Stimulated activated CD8-positive, alpha-beta memory T cell treated with anti-CD3 and anti-CD28 coated beads, Interleukin-12 subunit alpha, Interleukin-12 subunit beta, amount 100 ng/mL, for 24 hours (primary cell): Measurements from ENCODE around the gene CTXN3.
"Not testable (repeated sequence)": the region's sequence is repeated elsewhere in the genome, so short reads cannot be mapped to it uniquely, and the experiment has no call there.

Experiments
- DNase-seq: peaks from one replicate; pipeline ENCODE4 v3.0.0-alpha.2; 2020; ENCODE audit errors: extremely low read depth

Gene CTXN3

DNA sequence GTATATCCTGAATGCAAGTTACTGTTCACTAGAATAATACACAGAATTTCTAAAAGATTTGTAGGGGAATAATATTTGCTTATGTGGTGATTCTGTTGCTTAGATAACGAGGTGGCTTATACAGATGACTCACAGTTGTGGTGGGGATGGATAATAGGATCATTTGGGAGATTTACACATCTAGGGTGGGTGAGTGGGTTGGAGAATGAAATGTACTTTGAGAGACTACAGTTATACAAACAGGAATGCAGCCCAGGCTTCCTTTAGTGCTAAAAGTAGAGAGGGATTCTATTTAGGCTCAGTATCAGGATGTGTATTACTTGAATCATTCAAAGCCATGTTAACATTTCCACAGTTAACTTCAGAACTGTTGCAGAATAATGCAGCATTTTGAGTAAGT is 1.8 kb downstream of the CTXN3 start:
- DNase-seq: no peak

DNA sequence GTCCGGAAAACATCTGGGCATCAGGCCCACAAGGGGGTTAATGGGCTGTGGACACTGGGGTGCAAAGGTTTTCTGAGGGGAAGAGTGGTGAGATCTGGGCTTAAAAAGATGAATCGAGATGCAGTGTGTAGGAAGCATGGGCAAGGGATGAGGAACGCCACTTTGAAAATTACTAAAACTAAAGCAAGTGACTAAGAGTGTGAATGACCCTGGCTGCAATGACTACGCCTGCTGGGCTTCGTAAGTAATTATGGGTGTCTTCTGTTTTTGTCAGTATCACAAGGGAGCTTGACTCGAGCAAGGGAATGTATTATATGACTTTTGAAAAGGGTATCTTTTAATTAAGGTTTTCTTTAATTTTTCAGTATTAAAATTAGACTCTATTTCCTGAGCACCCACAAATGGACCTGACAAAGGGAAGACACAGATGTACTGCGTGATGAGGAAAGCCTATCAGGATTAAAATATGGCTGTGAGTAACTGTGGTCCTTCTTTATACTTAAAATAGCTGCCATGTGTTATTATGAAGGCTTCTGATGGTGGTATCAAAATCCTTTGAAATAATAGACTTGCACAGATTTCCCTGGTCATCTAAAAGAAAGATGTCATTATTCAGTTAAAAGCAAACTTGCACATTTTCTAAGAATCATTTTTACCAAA is 4.2 kb downstream of the CTXN3 start:
- no peak for DNase-seq

DNA sequence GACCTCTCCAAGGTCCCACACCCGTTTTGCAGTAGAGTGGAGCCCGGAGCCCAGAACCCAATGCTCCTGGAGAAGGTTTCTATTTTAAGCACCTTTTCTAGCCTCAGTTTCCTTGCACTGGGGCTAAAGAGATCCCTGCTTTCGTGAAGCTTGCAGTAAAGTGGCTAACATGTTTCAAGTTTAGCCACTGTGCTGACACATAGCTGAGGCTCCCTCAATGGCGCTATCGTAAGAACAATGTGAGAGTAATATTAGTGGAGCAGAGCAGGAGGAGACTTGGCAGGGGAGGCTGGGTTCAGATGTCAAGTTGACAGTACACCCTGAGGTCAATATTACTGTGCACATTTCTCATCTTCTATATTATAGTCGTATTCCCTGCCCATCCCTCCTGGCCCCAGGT is 7.9 kb downstream of the CTXN3 start:
- no peak for DNase-seq

DNA sequence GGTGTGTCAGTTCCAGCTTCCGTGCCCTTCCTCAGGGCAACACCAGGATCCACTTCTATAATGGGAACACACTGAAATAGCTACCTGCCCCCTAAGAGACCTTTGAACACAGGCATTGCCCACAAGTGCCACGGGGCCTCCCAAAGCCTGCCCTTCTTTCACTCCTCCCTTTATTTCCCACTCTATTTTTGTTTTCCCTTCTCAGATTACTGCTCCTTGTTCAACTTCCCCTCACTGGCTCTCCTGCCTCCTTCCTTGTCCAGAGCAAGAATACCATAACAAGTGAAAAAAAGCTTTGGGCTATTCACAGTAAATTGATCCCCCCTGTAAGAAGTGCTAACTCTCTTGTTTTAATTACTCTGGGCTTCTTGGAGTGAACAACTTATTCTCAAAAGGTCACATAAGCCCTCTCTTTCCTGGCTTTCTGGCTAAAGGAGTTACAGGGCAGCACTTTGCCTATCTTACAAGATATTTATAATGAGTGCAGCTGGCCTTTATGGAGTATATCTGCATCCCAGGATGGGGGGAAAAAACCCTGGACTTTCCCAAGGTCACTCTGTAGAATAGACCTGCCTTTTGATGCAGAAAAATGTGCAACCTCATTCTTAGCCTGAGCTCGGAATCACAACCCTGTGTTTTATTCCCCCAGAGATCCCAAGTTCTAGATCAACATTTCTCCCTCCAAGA is 11.3 kb downstream of the CTXN3 start:
- DNase-seq: no peak

DNA sequence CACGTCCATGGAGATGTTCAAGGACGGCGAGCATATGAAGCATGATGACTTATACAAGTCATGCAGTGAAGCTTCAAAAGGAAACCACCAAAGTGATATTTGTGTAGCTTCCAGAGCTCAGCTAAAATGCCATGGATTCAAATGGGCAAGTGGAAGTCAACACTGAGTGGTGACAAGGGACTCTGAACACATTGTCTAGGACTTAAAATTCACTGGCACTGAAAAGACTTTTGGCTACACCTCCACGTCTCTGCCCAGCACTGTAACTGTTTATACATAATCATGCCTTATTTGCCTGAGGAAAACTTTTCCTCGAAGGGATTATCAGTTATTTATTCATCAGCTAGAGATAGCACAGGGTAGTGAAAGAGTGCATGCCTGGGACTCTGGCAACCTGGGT is 15.2 kb downstream of the CTXN3 start:
- no peak for DNase-seq

DNA sequence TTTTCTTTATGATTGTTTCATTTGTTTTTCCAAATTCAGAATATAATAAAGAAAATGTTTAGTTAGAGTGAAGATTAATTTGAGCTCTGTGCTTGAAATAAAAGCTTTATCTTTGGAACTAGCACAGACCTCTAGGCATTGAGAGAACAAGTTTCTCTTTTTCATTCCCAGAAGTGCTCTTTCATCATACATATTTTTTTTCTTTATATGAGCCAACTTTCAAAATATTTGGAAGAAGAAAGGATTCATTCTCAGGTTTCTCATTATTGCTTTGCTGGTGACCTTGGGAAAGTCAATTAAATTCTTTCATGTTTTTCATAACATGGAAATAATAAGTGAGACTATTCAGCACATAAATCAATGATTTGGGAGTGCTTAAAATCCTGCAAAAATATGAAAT is 16.8 kb downstream of the CTXN3 start:
- no peak for DNase-seq

DNA sequence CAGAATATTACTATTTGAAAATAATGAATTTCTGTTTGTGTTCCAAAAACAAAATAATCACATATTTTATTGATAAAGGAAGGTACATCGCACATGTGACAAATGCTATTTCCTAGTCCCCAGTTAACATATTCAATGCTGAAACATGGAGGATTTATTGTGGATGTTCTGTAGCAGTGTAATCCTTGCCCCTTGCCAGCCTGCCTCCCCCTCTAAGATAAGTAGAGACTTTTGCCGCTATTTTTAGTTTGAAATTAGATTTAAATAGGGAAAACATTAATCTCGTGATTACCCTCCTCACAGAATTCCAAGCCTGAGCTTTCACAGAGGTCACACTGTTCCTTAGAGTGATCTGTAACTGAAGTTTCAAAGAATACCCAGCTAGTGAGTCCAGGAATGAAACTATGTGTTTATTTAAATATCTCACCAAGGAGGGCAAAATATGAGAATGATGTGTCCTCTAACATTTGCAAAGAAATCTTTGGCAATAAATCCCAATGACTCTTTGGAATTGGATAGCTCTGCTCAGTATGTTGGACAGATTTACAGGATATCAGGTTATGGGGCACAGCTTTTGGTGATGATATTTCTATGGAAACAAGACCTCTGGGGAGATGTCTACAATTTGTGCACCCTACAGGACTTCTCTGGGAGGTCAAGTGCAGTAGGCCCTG is 17.3 kb downstream of the CTXN3 start:
- DNase-seq: no peak

DNA sequence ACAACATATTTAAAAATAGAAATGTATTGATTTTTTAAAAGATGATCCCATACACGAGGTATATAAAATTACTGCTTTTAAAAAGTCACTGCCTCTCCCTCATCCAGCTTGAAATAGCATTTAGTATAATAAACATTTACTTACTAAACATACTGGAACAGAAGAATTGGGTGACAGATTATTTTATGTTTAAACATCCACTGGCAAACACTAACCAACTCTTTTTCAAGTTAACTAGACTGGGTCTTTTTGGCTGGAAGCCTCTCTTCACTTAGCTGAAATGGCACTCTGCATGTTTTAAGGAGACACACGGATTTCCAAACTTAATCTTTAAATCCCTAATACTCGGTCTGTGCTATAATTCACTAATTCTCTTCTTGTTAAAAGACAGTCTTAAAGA is 19.0 kb downstream of the CTXN3 start:
- no peak for DNase-seq

DNA sequence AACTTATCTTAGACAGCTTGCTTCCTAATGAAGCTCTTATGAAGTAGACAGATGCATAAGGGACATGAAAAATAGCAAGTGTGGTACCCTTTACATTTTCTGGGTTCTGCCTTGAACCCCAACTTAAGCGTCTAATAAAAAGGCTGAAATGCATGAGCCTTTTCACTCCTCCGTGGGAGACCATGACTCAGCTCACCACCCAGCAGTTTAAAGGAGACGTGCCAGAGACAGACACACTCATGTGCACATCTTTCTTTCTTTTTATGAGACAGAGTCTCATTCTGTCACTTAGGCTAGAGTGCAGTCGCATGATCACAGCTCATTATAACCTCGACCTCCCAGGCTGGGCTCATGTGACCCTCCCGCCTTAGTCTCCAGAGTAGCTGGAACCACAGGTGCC is 22.3 kb downstream of the CTXN3 start:
- no peak for DNase-seq

DNA sequence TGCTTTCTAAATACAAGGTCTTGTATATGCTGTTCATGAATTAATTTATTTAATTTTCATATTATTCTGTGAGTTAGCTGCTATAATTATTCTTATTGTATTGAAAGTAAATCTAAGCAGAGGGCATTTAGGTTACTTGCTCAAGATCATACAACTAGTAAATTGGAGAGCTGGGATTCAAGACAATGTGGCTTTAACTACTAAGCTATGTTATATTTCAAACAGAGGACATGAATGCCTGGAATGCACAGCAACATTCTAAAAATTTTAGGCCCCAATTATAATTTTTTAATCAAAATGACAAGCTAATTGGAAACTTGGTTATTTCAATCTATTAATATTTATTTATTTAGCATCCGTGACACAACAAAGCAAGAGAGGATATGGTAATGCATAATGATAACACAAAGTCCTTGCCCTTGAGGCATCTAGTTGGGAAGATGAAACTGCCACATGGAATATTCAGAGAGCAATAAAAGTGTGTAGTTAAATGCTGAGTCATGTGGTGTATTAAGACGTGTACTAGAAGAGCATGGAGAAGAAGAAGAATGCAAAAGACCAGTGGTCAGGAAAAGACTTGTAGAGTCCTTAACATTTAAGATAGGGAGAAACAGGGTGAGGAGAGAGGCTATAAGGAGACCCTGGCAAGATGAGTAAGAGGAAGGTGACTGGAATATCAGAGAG is 24.4 kb downstream of the CTXN3 start:
- DNase-seq: no peak

DNA sequence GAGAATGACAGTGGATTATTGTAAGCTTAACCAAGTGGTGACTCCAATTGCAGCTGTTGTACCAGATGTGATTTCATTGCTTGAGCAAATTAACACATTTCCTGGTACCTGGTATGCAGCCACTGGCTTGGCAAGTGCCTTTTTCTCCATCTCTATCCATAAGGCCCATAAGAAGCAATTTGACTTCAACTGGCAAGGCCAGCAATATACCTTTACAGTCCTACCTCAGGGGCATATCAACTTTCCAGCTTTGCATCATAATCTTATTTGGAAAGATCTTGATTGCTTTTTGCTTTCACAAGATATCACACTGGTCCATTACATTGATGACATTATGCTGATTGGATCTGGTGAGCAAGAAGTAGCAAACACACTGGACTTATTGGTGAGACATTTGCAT is 28.1 kb downstream of the CTXN3 start:
- not testable (repeated sequence) for DNase-seq

DNA sequence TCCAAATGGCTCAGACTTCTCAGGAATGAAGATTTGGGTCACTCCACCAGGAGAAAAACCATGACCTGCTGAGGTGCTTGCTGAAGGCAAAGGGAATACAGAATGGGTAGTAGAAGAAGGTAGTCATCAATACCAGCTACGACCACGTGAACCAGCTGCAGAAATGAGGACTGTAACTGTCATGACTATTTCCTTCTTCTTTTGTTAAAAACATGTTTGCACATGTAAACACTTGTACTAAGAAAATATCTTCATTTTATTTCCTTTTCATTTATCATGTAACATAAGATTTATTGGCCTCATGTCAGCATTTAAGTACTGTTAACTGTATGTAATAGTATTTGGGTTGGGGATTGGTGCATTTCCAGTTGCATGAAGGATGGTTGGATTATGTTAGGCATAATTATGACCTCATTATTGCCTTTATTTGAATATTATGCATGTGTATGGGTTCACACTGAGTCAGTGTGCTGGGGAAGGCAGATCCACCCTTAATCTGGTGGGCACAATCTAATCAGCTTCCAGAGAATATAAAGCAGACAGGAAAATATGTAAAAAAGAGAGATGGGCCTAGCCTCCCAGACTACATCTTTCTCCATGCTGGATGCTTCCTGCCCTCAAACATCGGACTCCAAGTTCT is 30.9 kb downstream of the CTXN3 start:
- DNase-seq: not testable (repeated sequence)

DNA sequence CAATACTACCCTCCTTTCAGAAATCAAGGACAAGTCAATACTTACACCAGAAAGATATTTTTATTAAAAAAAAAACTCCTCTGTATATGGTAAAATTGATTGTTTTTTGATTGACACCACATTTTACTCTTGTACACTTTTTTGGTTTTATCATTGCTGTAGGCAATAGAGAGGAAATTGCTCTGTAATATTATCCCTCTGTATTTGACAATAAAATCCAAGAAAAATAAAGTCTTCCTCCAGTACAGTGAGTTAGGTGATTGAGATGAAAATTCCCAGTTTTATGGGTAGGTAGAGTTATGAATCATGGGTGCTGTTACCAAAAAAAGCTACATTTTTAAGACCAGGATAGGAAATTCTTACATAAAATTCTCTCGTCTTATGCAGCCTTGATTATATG is 31.7 kb downstream of the CTXN3 start:
- no peak for DNase-seq

DNA sequence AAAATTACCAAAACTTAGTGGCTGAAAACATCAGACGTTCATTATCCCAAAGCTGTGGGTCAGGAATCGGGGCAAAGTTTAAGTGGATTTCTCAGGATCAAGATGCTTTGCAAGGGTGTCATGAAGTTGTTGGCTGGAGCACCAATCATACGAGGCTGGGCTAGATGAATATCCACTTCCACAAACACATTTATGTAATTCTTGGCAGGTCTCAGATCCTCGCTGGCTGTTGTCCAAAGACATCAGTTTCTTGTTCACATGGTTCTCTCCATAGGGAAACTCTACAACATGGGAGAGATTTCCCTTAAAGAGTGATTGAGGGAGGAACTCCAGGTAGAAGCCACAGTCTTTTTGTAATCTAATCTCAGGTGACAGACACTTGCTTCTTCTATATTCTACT is 34.1 kb downstream of the CTXN3 start:
- no peak for DNase-seq

DNA sequence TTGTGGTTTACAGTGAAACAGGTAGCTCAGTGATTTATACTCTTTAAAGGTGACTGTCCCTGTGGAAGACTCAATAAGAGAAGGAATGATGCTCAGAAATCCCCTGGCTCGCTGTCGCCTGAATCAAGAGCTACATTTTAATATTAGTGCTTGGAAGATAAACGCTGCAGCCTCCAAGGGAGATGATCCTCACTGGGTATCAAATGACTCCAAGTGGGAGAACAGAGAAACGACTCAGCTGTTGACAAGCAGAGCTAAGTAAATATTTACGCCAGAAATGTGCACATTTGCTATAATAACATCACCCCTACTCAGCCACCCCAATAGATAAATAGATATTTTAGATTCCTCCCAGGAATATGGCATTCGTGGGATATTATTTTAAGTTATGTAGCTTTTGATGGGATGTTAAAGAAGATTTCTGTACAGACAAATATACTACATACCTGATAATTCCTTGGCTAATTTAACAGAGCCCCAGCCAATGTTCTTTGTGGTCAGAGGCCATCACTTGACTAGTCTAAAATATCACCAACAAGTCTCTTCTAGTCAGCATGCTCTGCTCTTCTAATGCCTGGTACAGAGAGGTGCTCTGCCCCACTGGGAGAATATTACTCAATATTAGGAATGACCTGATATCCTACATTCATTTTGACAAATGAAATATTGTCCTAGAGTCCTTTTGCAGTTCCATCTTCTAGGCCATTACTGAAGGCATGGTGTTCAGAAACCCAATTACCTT is 36.0 kb downstream of the CTXN3 start:
- no peak for DNase-seq

DNA sequence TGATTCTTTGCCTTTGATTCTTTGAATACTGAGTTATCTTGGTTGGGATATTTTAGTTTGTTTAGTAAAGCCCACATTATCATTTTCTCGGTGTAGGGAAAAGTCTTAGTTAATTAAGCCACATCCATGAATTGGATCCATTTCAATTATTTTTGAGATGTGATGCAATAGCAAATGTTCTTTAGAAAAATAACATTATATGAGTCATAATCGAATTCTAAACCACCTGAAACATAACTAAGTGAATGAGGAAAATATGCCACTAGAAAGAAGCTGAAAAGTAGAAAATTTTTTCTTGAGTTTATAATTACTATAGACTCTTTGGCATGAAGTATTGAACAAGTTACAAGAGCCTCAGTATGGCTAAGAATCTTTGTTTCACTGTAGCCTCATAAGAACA is 36.8 kb downstream of the CTXN3 start:
- DNase-seq: no peak

DNA sequence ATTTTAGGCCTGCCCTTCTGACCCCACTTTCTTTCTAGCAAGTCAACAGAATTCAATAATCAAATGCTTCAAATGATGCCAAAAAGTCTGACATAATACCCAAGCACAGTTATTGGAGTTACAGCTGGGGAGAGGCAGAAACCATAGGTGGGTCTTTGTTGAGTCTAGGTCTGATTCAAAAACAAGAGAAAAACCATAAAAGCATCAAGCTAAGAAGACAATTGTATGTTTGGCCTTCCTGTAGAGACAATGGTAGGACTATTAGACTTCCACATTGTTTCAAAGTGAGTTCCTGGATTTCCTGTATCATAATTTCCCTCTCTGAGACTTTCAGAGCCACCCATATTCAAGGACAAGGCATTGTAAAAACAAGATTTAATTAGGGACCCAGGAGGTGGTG is 37.5 kb downstream of the CTXN3 start:
- DNase-seq: no peak

DNA sequence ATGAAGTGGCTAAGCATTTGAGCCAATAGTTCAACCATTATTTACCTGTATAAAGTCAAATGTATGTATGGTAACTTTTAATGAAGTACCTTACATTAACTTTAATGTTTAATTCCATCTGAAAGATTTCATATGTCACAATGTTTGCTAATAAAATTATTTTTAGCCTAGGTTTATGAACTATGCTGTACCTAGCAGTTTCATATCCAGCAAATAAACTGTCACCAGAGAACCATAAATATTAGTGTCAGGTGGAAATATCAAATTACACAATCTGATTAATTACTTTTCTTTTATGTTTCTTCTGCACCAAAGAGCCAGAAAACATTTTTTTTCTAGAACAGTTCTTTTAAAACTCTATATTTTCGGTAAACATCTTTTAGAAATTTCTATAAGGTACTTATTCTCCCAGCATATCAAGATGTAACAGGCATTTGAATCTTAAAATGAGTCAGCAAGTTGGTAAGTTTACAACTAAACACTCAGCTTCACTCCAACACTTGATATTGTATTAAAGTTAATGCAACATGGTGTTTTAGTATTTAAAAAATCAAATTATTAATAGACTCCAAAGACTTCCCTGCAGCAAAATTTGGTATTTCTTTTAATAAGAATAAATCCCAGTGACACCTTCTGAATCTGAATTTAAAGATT is 45.8 kb downstream of the CTXN3 start:
- no peak for DNase-seq

DNA sequence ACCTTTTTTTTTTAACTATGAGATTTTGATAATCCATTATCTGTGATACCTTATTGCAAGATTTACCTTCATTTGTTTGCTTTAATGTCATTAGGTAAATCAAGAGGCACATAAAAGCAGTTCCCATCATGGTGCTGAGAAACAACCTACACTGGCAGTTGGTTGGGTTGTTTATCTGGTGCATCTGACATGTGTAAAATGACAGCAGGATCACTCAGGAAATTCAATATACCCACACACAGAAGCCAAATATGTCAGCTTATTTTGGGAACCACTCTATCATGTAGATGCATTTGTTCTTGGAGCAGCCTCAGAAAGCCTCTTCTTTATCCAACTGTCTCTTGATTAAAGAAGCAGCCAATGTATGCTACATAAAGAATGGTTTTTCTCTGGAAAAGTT is 46.5 kb downstream of the CTXN3 start:
- no peak for DNase-seq

DNA sequence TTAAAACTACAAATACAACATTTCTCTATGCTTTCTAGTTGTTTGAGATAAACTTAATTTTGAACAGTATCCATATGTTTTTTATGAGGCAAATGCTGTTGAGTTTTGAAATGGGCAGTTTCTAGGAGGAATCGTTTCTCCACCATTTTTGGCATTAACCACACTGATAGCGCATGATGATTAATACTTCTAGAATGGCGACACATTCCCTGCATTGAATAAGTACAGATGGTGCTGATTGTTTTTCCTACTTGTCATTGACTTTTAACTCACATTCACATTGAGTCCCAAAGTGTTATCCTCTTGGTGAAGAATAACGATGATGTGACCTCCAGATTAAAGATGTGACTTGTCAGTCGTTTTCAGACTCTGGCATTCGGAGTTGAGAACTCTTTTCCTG is 47.8 kb downstream of the CTXN3 start:
- DNase-seq: no peak
